GM21786 (cell line): ENCODE data around the gene BRD4.

Experiments
- ATAC-seq: cut with Tn5 transposase; IDR thresholded peaks from one replicate; pipeline ENCODE4 v1.9.1; 2021; ENCODE audit not compliant: unreplicated experiment

BRD4 gene

GRCh38 chr19:15234431-15235130, 97.8 kb downstream of the BRD4 start:
- ATAC-seq: no peak

- ATAC-seq: no peak
Measured at GRCh38 chr19:15231271-15231670, 101.1 kb downstream of the BRD4 start.

GRCh38 chr19:15227261-15227660, 105.1 kb downstream of the BRD4 start:
- ATAC-seq: no peak

- ATAC-seq: no peak
Measured at GRCh38 chr19:15225760-15226159, 106.6 kb downstream of the BRD4 start.

GRCh38 chr19:15223649-15224361, 108.5 kb downstream of the BRD4 start:
- no peak for ATAC-seq

GRCh38 chr19:15222738-15223648, 109.3 kb downstream of the BRD4 start:
- ATAC-seq: peak; percentile 66

GRCh38 chr19:15220833-15221232, 111.5 kb downstream of the BRD4 start:
- ATAC-seq: no peak

GRCh38 chr19:15218501-15218900, 113.8 kb downstream of the BRD4 start:
- ATAC-seq: no peak

GRCh38 chr19:15216363-15216762, 116.0 kb downstream of the BRD4 start:
- ATAC-seq: no peak

- ATAC-seq: no peak
Measured at GRCh38 chr19:15213715-15214381, 118.5 kb downstream of the BRD4 start.

- ATAC-seq: no peak
Measured at GRCh38 chr19:15212711-15213110, 119.6 kb downstream of the BRD4 start.

- no peak for ATAC-seq
Measured at GRCh38 chr19:15210323-15210781, 122.0 kb downstream of the BRD4 start.

- ATAC-seq: no peak
Measured at GRCh38 chr19:15201374-15202023, 130.8 kb downstream of the BRD4 start.

GRCh38 chr19:15200553-15201364, 131.6 kb downstream of the BRD4 start, which contains the start of gene NOTCH3:
Gene NOTCH3 (minus strand): TSS chr19:15200995. CDS start chr19:15200905, 90 bp downstream.
- ATAC-seq: no peak

GRCh38 chr19:15199661-15200552, 132.4 kb downstream of the BRD4 start:
- ATAC-seq: no peak

- no peak for ATAC-seq
Measured at GRCh38 chr19:15198951-15199660, 133.2 kb downstream of the BRD4 start.

- ATAC-seq: no peak
Measured at GRCh38 chr19:15197942-15198341, 134.4 kb downstream of the BRD4 start.
